Eye (tissue), 1 donor: ENCODE results near the gene CNIH2.

Source experiments
- DNase-seq: peaks from one replicate; pipeline ENCODE4 v3.0.0-alpha.2; 2015

The CNIH2 gene

GRCh38 chr11:66278363-66279091 is 552 bp downstream of the CNIH2 start:
- DNase-seq, result peak; percentile 49

- peak; percentile 22 for DNase-seq
Measured at GRCh38 chr11:66279092-66279734, 1.2 kb downstream of the CNIH2 start.

- DNase-seq, result peak; percentile 81
Measured at GRCh38 chr11:66280428-66280827, 2.5 kb downstream of the CNIH2 start.

GRCh38 chr11:66281001-66281400 is 3.0 kb downstream of the CNIH2 start:
- DNase-seq, result peak; percentile 28

GRCh38 chr11:66281776-66282467 is 3.9 kb downstream of the CNIH2 start:
- DNase-seq, result no peak

- peak; percentile 99 for DNase-seq
Measured at GRCh38 chr11:66282468-66283455, 4.8 kb downstream of the CNIH2 start.

- DNase-seq, result no peak
Measured at GRCh38 chr11:66283461-66284105, 5.6 kb downstream of the CNIH2 start.

- DNase-seq, result no peak
Measured at GRCh38 chr11:66284526-66285078, 6.6 kb downstream of the CNIH2 start.

GRCh38 chr11:66285250-66285947 is 7.4 kb downstream of the CNIH2 start:
- DNase-seq, result no peak

- DNase-seq, result no peak
Measured at GRCh38 chr11:66286699-66287098, 8.7 kb downstream of the CNIH2 start.

- DNase-seq, result no peak
Measured at GRCh38 chr11:66287211-66287888, 9.4 kb downstream of the CNIH2 start.

GRCh38 chr11:66287889-66288670 is 10.1 kb downstream of the CNIH2 start:
- DNase-seq, result peak; percentile 70

GRCh38 chr11:66288671-66289547 is 10.9 kb downstream of the CNIH2 start, which contains the start of gene YIF1A:
Gene YIF1A, minus strand, starts transcription at chr11:66289143. Its CDS starts 158 bp downstream, at chr11:66288985.
- DNase-seq, result peak; percentile 99

GRCh38 chr11:66289548-66290329 is 11.8 kb downstream of the CNIH2 start:
- DNase-seq, result no peak

- DNase-seq, result no peak
Measured at GRCh38 chr11:66290330-66290621, 12.3 kb downstream of the CNIH2 start.

GRCh38 chr11:66291303-66291705 is 13.3 kb downstream of the CNIH2 start:
- no peak for DNase-seq

- no peak for DNase-seq
Measured at GRCh38 chr11:66291706-66292542, 13.9 kb downstream of the CNIH2 start, which contains the start of gene TMEM151A. Gene TMEM151A, plus strand, starts transcription at chr11:66291894. Its CDS starts 120 bp downstream, at chr11:66292014.
